ENCODE measurements around the gene DHX36. TPM values are rescaled to one million over a fixed set of nuclear protein-coding genes. Genes with fewer than 3 reads are reported as not detected.

DHX36 gene
- total RNA-seq, 6 donors from 2014 or later, result 35.0 to 95.3 (median 54.2) TPM

DNA sequence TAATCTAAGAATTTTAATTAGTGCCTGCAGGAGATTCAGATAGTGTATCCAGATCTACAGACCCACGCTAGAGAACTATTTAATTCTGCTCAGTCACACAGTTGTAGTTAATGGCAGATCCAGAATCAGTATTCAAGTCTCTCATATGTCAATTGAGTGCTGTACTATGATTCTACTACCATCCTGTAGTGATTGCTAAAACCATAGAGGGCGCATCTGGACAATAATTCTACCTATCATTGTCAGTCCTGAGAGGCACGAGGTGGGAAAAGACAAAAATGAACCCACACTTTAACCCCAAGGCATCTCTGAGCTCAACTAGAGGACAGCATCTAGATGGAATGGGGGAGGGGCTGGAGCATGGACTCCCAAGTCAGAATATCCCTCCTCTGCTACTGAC, 22.7 kb downstream of the DHX36 start:
- Histone ChIP-seq H3K4me3 (no peak overlapping the region), H3K27me3 (no peaks in the 10 kb centered on the region), H3K27ac (no peak overlapping the region), H3K4me1 (no peaks in the 10 kb centered on the region), H3K36me3 (peaks cover 21 to 93% (median 57%) of the 10 kb centered on the region in 4 donors), H3K9me3 (no peaks in the 10 kb centered on the region)
- no peak for DNase-seq
- TF ChIP-seq CTCF (IDR thresholded peaks at IDR 0.05) (no peak), POLR2A (IDR thresholded peaks at IDR 0.05) (no peak), EP300 (IDR thresholded peaks at IDR 0.05) (no peak), POLR2AphosphoS5 (IDR thresholded peaks at IDR 0.05) (no peak)
- ATAC-seq (ENCODE audit: low FRiP score in 2 of 2), result no peak
- 90 to 95% methylated on average over 3 of the region's 3 CpGs for WGBS, 2 donors

DNA sequence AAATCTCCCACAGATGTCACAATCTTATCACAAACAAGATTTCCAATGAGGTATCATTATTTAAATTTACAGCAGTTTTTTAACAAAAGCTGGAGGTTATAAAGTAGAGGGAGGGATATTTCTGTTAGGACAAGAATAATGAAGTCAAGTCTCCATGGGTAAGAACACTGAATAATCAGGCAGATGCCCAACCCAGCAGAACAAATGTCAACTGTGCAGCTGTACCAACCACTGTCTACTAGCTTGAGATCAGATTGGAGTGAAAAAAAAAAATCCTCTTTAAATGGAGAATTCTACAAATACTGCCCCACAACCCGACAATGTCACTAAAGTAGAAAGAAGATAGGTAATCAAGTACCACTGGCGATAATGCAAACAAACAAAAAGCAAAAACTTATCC, 30.3 kb downstream of the DHX36 start:
- ATAC-seq (ENCODE audit: low FRiP score in 2 of 2) (no peak), DNase-seq (no peak)
- peaks cover 19 to 94% (median 41%) of the 10 kb centered on the region in 4 donors for H3K36me3 ChIP-seq
- no peak overlapping the region for H3K27ac ChIP-seq
- 89 to 100% methylated on average over 2 of the region's 2 CpGs for WGBS, 2 donors
- H3K4me3 ChIP-seq, result no peak overlapping the region
- no peaks in the 10 kb centered on the region for H3K27me3 ChIP-seq
- no peak for TF ChIP-seq CTCF (IDR thresholded peaks at IDR 0.05)
- TF ChIP-seq POLR2AphosphoS5 (IDR thresholded peaks at IDR 0.05), result no peak
- no peak for TF ChIP-seq EP300 (IDR thresholded peaks at IDR 0.05)
- no peak for TF ChIP-seq POLR2A (IDR thresholded peaks at IDR 0.05)
- H3K4me1 ChIP-seq, result no peaks in the 10 kb centered on the region
- H3K9me3 ChIP-seq, result no peaks in the 10 kb centered on the region

DNA sequence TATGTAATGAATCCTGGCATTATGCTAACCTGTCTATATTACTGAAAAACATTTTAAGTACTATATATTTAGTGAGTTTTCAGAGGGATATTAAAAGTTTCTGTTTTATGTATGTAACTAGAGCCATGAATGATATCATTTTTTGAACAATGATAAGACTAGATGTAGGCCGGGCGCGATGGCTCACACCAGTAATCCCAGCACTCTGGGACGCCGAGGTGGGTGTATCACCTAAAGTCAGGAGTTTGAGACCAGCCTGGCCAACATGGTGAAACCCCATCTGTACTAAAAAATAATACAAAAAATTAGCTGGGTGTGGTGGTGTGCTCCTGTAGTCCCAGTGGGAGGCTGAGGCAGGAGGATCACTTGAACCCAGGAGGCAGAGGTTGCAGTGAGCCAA, 34.1 kb downstream of the DHX36 start:
- DNase-seq (no peak), ATAC-seq (ENCODE audit: low FRiP score in 2 of 2) (no peak)
- Histone ChIP-seq H3K36me3 (peaks cover 18 to 91% (median 46%) of the 10 kb centered on the region in 4 donors), H3K27ac (no peak overlapping the region), H3K9me3 (no peaks in the 10 kb centered on the region), H3K27me3 (no peaks in the 10 kb centered on the region), H3K4me1 (no peaks in the 10 kb centered on the region), H3K4me3 (no peak overlapping the region)
- TF ChIP-seq POLR2AphosphoS5 (IDR thresholded peaks at IDR 0.05), result no peak
- TF ChIP-seq EP300 (IDR thresholded peaks at IDR 0.05), result no peak
- no peak for TF ChIP-seq CTCF (IDR thresholded peaks at IDR 0.05)
- no peak for TF ChIP-seq POLR2A (IDR thresholded peaks at IDR 0.05)
- WGBS, 2 donors, result 94 to 99% methylated on average over 5 of the region's 5 CpGs

- Histone ChIP-seq H3K9me3 (no peaks in the 10 kb centered on the region), H3K27ac (no peak overlapping the region), H3K4me3 (no peak overlapping the region), H3K4me1 (no peaks in the 10 kb centered on the region), H3K27me3 (no peaks in the 10 kb centered on the region), H3K36me3 (peaks cover 11 to 92% (median 41%) of the 10 kb centered on the region in 4 donors)
- ATAC-seq (ENCODE audit: low FRiP score in 2 of 2), result no peak
- TF ChIP-seq EP300 (IDR thresholded peaks at IDR 0.05) (no peak), POLR2AphosphoS5 (IDR thresholded peaks at IDR 0.05) (no peak), CTCF (IDR thresholded peaks at IDR 0.05) (no peak), POLR2A (IDR thresholded peaks at IDR 0.05) (no peak)
- 76 to 83% methylated on average over 2 of the region's 2 CpGs for WGBS, 2 donors
- no peak for DNase-seq
These were observed 39.1 kb downstream of the DHX36 start for GRCh38 chr3:154285221-154285620.

GRCh38 chr3:154280161-154280560, 44.1 kb downstream of the DHX36 start:
- H3K27me3 ChIP-seq, result no peaks in the 10 kb centered on the region
- no peak overlapping the region for H3K27ac ChIP-seq
- peaks cover 0 to 2% (median 0%) of the 10 kb centered on the region in 4 donors for H3K4me1 ChIP-seq
- peaks cover 11 to 87% (median 25%) of the 10 kb centered on the region in 4 donors for H3K36me3 ChIP-seq
- TF ChIP-seq POLR2A (IDR thresholded peaks at IDR 0.05) (no peak), EP300 (IDR thresholded peaks at IDR 0.05) (no peak)
- no peaks in the 10 kb centered on the region for H3K9me3 ChIP-seq
- WGBS, 2 donors, result 92 to 100% methylated on average over 1 of the region's 1 CpG
- H3K4me3 ChIP-seq, result no peak overlapping the region
- DNase-seq (no peak), ATAC-seq (ENCODE audit: low FRiP score in 2 of 2) (no peak)
